Measurements from ENCODE around the gene RNF213. TPM values are rescaled to one million over a fixed set of nuclear protein-coding genes. Genes with fewer than 3 reads are reported as not detected.

Gene RNF213
- total and polyA plus RNA-seq, 2 of the 8 experiments (the other 6 are each of a cell fraction or from before 2014, with no cell fraction given), result 33.8 to 62.8 TPM

DNA sequence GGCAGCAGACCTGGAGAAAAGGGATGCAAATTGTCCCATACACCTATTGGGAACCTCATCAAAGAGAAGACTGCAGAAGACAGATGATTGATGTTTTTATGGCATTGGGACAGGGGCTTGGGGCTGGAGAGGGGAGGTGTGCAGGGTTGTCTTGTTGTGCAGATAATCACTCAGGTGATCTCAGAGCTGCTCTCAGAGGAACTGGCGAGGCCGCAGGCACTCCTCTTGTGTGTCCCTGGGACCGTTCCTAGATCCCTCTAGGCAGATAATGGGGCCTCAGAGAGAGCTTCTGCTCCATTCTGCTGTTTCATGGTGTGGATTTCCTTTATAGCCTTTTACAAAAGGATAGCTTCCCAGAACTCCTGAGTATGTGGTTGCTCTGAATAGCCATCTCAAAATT lies 1.6 kb downstream of the RNF213 start (continued):
- TF ChIP-seq, protein P1, sequence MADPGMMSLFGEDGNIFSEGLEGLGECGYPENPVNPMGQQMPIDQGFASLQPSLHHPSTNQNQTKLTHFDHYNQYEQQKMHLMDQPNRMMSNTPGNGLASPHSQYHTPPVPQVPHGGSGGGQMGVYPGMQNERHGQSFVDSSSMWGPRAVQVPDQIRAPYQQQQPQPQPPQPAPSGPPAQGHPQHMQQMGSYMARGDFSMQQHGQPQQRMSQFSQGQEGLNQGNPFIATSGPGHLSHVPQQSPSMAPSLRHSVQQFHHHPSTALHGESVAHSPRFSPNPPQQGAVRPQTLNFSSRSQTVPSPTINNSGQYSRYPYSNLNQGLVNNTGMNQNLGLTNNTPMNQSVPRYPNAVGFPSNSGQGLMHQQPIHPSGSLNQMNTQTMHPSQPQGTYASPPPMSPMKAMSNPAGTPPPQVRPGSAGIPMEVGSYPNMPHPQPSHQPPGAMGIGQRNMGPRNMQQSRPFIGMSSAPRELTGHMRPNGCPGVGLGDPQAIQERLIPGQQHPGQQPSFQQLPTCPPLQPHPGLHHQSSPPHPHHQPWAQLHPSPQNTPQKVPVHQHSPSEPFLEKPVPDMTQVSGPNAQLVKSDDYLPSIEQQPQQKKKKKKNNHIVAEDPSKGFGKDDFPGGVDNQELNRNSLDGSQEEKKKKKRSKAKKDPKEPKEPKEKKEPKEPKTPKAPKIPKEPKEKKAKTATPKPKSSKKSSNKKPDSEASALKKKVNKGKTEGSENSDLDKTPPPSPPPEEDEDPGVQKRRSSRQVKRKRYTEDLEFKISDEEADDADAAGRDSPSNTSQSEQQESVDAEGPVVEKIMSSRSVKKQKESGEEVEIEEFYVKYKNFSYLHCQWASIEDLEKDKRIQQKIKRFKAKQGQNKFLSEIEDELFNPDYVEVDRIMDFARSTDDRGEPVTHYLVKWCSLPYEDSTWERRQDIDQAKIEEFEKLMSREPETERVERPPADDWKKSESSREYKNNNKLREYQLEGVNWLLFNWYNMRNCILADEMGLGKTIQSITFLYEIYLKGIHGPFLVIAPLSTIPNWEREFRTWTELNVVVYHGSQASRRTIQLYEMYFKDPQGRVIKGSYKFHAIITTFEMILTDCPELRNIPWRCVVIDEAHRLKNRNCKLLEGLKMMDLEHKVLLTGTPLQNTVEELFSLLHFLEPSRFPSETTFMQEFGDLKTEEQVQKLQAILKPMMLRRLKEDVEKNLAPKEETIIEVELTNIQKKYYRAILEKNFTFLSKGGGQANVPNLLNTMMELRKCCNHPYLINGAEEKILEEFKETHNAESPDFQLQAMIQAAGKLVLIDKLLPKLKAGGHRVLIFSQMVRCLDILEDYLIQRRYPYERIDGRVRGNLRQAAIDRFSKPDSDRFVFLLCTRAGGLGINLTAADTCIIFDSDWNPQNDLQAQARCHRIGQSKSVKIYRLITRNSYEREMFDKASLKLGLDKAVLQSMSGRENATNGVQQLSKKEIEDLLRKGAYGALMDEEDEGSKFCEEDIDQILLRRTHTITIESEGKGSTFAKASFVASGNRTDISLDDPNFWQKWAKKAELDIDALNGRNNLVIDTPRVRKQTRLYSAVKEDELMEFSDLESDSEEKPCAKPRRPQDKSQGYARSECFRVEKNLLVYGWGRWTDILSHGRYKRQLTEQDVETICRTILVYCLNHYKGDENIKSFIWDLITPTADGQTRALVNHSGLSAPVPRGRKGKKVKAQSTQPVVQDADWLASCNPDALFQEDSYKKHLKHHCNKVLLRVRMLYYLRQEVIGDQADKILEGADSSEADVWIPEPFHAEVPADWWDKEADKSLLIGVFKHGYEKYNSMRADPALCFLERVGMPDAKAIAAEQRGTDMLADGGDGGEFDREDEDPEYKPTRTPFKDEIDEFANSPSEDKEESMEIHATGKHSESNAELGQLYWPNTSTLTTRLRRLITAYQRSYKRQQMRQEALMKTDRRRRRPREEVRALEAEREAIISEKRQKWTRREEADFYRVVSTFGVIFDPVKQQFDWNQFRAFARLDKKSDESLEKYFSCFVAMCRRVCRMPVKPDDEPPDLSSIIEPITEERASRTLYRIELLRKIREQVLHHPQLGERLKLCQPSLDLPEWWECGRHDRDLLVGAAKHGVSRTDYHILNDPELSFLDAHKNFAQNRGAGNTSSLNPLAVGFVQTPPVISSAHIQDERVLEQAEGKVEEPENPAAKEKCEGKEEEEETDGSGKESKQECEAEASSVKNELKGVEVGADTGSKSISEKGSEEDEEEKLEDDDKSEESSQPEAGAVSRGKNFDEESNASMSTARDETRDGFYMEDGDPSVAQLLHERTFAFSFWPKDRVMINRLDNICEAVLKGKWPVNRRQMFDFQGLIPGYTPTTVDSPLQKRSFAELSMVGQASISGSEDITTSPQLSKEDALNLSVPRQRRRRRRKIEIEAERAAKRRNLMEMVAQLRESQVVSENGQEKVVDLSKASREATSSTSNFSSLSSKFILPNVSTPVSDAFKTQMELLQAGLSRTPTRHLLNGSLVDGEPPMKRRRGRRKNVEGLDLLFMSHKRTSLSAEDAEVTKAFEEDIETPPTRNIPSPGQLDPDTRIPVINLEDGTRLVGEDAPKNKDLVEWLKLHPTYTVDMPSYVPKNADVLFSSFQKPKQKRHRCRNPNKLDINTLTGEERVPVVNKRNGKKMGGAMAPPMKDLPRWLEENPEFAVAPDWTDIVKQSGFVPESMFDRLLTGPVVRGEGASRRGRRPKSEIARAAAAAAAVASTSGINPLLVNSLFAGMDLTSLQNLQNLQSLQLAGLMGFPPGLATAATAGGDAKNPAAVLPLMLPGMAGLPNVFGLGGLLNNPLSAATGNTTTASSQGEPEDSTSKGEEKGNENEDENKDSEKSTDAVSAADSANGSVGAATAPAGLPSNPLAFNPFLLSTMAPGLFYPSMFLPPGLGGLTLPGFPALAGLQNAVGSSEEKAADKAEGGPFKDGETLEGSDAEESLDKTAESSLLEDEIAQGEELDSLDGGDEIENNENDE (IDR thresholded peaks at IDR 0.05; ENCODE audit: insufficient replicate concordance, low read length), result no peak
- TF ChIP-seq SAP30 (IDR thresholded peaks at IDR 0.05; ENCODE audit: insufficient read depth, insufficient replicate concordance, low read length), result no peak
- no peak for TF ChIP-seq POLR2A (IDR thresholded peaks at IDR 0.05; ENCODE audit: control extremely low read depth in 1 of 2, low read depth in 2 of 2, low read length in 2 of 2)
- no peak for TF ChIP-seq CREB1 (IDR thresholded peaks at IDR 0.05)
- no peak for TF ChIP-seq CHD2 (IDR thresholded peaks at IDR 0.05; ENCODE audit: low read length)
- TF ChIP-seq BACH1 (IDR thresholded peaks at IDR 0.05; ENCODE audit: low read length), result no peak
- no peak for TF ChIP-seq RBBP5 (IDR thresholded peaks at IDR 0.05; ENCODE audit: borderline replicate concordance, low read depth, low read length)
- TF ChIP-seq NANOG (IDR thresholded peaks at IDR 0.05; ENCODE audit: insufficient read depth, low read depth, low read length, poor library complexity, severe bottlenecking), result no peak
- TF ChIP-seq TCF12 (IDR thresholded peaks at IDR 0.05; ENCODE audit: low read depth, low read length), result no peak

Data from H1 (cell line).